OCI-LY7 (cell line): ENCODE measurements around the gene PSMA4. TPM values are rescaled to one million over a fixed set of nuclear protein-coding genes. Genes with fewer than 3 reads are reported as not detected.
"Not testable (repeated sequence)": the region's sequence is repeated elsewhere in the genome, so short reads cannot be mapped to it uniquely, and the experiment has no call there.

Experiments used
- BruUV-seq: library from RNA; stranded (reverse); fragments of 400-500 nt; replicated peaks from 2 replicates; lab custom pipeline; 2021; lab: Mats Ljungman, UMichigan
- CTCF ChIA-PET: fragments of 300-600 bp; sonication (Branson Sonifier 250); formaldehyde crosslinking; loops from one replicate; lab custom pipeline; 2022; ENCODE audit warnings: antibody characterized with exemption; ENCODE audit not compliant: unreplicated experiment; lab: Charles Lee
- POLR2A ChIA-PET: fragments of 300-600 bp; sonication (Branson Sonifier 250); formaldehyde crosslinking; loops from one replicate; lab custom pipeline; 2022; ENCODE audit warnings: antibody characterized with exemption; lab: Charles Lee
- DNase-seq: peaks from one replicate; pipeline ENCODE4 v3.0.0-alpha.2; 2015; ENCODE audit warnings: low spot score
- H2AFZ ChIP-seq: fragments of 200-600 bp; sonication (generic), shearing (Covaris generic); 2 replicates; pipeline ENCODE4 v1.6.1; 2014; ENCODE audit warnings: mild to moderate bottlenecking, antibody characterized with exemption, low read length, moderate library complexity
- H3K27ac ChIP-seq: fragments of 200-600 bp; sonication (generic); 2 replicates; pipeline ENCODE4 v1.5.1; 2014; ENCODE audit warnings: mixed run types, low read depth, mild to moderate bottlenecking, moderate library complexity, low read length, inconsistent platforms; ENCODE audit not compliant: poor library complexity, severe bottlenecking
- H3K36me3 ChIP-seq: fragments of 200-600 bp; sonication (generic); 2 replicates; pipeline ENCODE4 v1.6.1; 2014; ENCODE audit warnings: mild to moderate bottlenecking, antibody characterized with exemption, low read length, moderate library complexity, mixed read lengths; ENCODE audit not compliant: insufficient read depth
- H3K4me1 ChIP-seq: fragments of 200-600 bp; sonication (generic); 2 replicates; pipeline ENCODE4 v1.5.1; 2014; ENCODE audit warnings: mild to moderate bottlenecking, low read length; ENCODE audit not compliant: insufficient read depth, poor library complexity, severe bottlenecking
- H3K4me2 ChIP-seq: fragments of 200-600 bp; sonication (generic); 2 replicates; pipeline ENCODE4 v1.6.1; 2014; ENCODE audit warnings: mild to moderate bottlenecking, low read length
- H3K4me3 ChIP-seq: fragments of 200-600 bp; sonication (generic); 2 replicates; pipeline ENCODE4 v1.5.1; 2014; ENCODE audit warnings: mild to moderate bottlenecking, low read depth, low read length; ENCODE audit not compliant: poor library complexity, severe bottlenecking
- H3K79me2 ChIP-seq: fragments of 200-600 bp; sonication (generic); 2 replicates; pipeline ENCODE4 v1.6.1; 2016; ENCODE audit warnings: low read depth, mild to moderate bottlenecking, low read length, moderate library complexity, mixed read lengths; ENCODE audit not compliant: insufficient read depth
- H3K9me2 ChIP-seq: fragments of 200-600 bp; sonication (generic); 2 replicates; pipeline ENCODE4 v1.6.1; 2016; ENCODE audit warnings: mild to moderate bottlenecking, low read length, mixed read lengths; ENCODE audit not compliant: insufficient read depth
- H3K9me3 ChIP-seq: fragments of 200-600 bp; sonication (generic); 2 replicates; pipeline ENCODE4 v1.6.1; 2014; ENCODE audit warnings: mild to moderate bottlenecking, mixed run types, low read length, mixed read lengths
- H4K20me1 ChIP-seq: fragments of 200-600 bp; sonication (generic); 2 replicates; pipeline ENCODE4 v1.6.1; 2014; ENCODE audit warnings: mild to moderate bottlenecking, antibody characterized with exemption, low read length, moderate library complexity, mixed read lengths; ENCODE audit not compliant: insufficient read depth
- CTCF ChIP-seq: fragments of 200-600 bp; sonication (generic); conservative IDR thresholded peaks from 2 replicates; pipeline ENCODE4 v1.5.1; 2014; ENCODE audit warnings: mild to moderate bottlenecking, antibody characterized with exemption, low read length, moderate library complexity, mixed read lengths
- EZH2phosphoT487 ChIP-seq: fragments of 200-600 bp; sonication (generic); IDR thresholded peaks from 2 replicates; pipeline ENCODE4 v1.6.1; 2018; ENCODE audit warnings: low read depth, borderline replicate concordance, mild to moderate bottlenecking, mixed run types, antibody characterized with exemption, low read length, moderate library complexity, mixed read lengths
- intact Hi-C: fragments of 100-400 bp; cut with micrococcal nuclease; formaldehyde crosslinking; loops from one replicate; pipeline ENCODE4 v1.10.0; 2022; ENCODE audit not compliant: unreplicated experiment
- total RNA-seq, 2 experiments: library from RNA; depleted of rRNA in 1 of 2; stranded (reverse); fragments of >200 nt in 1 of 2; shearing (Covaris generic) in 1 of 2; gene quantifications; 2 replicates each; pipeline ENCODE4 v1.2.3, GENCODE V29; 2014 to 2022

PSMA4 gene
- total RNA-seq, 2 experiments from 2014 or later = 186 to 254 TPM

- ChIA-PET CTCF (no interaction called here), POLR2A (no interaction called here)
- H4K20me1 ChIP-seq = no peaks in the 10 kb centered on the region; the same call in 1 of the 2 replicates
- no peak overlapping the region for H3K4me3 ChIP-seq
- no peak for TF ChIP-seq EZH2phosphoT487
- H3K79me2 ChIP-seq = no peaks in the 10 kb centered on the region
- no peak overlapping the region for H3K27ac ChIP-seq
- H2AFZ ChIP-seq = no peak overlapping the region
- no peak overlapping the region for H3K4me2 ChIP-seq
- intact Hi-C loops = no loop called here
- peaks cover 45% of the 10 kb centered on the region for H3K36me3 ChIP-seq
- DNase-seq = no peak
- no peaks in the 10 kb centered on the region for H3K9me2 ChIP-seq
- no TSS peak for BruUV-seq
- H3K9me3 ChIP-seq = no peaks in the 10 kb centered on the region
- no peaks in the 10 kb centered on the region for H3K4me1 ChIP-seq
These were observed 11.7 kb downstream of the PSMA4 start for GRCh38 chr15:78551902-78552301.

GRCh38 chr15:78552597-78552996, 12.4 kb downstream of the PSMA4 start:
- H3K9me3 ChIP-seq = no peaks in the 10 kb centered on the region
- no peaks in the 10 kb centered on the region for H3K4me1 ChIP-seq
- intact Hi-C loops = no loop called here
- H4K20me1 ChIP-seq = no peaks in the 10 kb centered on the region; the same call in 1 of the 2 replicates
- no peak overlapping the region for H3K4me2 ChIP-seq
- DNase-seq = no peak
- no peak for TF ChIP-seq EZH2phosphoT487
- no peak for TF ChIP-seq CTCF
- no peaks in the 10 kb centered on the region for H3K9me2 ChIP-seq
- no peak overlapping the region for H3K4me3 ChIP-seq
- POLR2A ChIA-PET = interaction anchor here (0.6 kb wide), 2 partner anchors 15 to 81 kb away, joined by 3 to 4 read pairs; no protein-coding TSS in a partner anchor
- no peak overlapping the region for H2AFZ ChIP-seq
- peaks cover 38% of the 10 kb centered on the region for H3K36me3 ChIP-seq
- CTCF ChIA-PET = no interaction called here
- H3K79me2 ChIP-seq = no peaks in the 10 kb centered on the region
- no TSS peak for BruUV-seq
- H3K27ac ChIP-seq = no peak overlapping the region

GRCh38 chr15:78560201-78560600, 20.0 kb downstream of the PSMA4 start:
- H3K27ac ChIP-seq, DNase-seq, H2AFZ ChIP-seq, H4K20me1 ChIP-seq, BruUV-seq, CTCF ChIA-PET, H3K79me2 ChIP-seq, H3K4me2 ChIP-seq, H3K9me2 ChIP-seq, H3K36me3 ChIP-seq, H3K4me3 ChIP-seq, H3K9me3 ChIP-seq, intact Hi-C loops: not testable (repeated sequence)
- POLR2A ChIA-PET = interaction anchor here (0.9 to 4.4 kb wide), 2 partner anchors 15 to 20 kb away, joined by 3 to 17 read pairs; no protein-coding TSS in a partner anchor
- H3K4me1 ChIP-seq = peaks cover 11% of the 10 kb centered on the region
